Brain microvascular endothelial cell (primary cell): ENCODE data around the gene WFDC8.
"Not testable (repeated sequence)": the region's sequence is repeated elsewhere in the genome, so short reads cannot be mapped to it uniquely, and the experiment has no call there.

Experiments used
- DNase-seq: peaks from one replicate; pipeline ENCODE4 v3.0.0-alpha.2; 2020
- H3K27ac ChIP-seq: fragments of 250-450 bp; sonication (Bioruptor Pico); 2 replicates; pipeline ENCODE4 v1.5.1; 2020; ENCODE audit warnings: mild to moderate bottlenecking, moderate library complexity
- H3K27me3 ChIP-seq: fragments of 250-450 bp; sonication (Bioruptor Pico); replicated peaks from 2 replicates; pipeline ENCODE4 v1.5.1; 2020; ENCODE audit warnings: mild to moderate bottlenecking
- H3K36me3 ChIP-seq: fragments of 250-450 bp; sonication (Bioruptor Pico); replicated peaks from 2 replicates; pipeline ENCODE4 v1.5.1; 2020; ENCODE audit warnings: mild to moderate bottlenecking
- H3K4me3 ChIP-seq: 2 replicates; pipeline ENCODE4 v1.5.1; 2011; ENCODE audit warnings: low read depth, mild to moderate bottlenecking, control low read depth, low read length, moderate library complexity
- in situ Hi-C: cut with HindIII; loops from 2 replicates; pipeline ENCODE4 v1.10.0; 2017; ENCODE audit warnings: low sequenced_read_pairs, low pct_ligation_motif_present
- TF ChIP-seq, protein P1 (sequence below): IDR thresholded peaks from 2 replicates; pipeline ENCODE4 v1.5.1; 2011; ENCODE audit warnings: low read depth, mild to moderate bottlenecking, moderate library complexity, low read length, control low read depth, inconsistent platforms; ENCODE audit errors: missing control alignments

Gene WFDC8

DNA sequence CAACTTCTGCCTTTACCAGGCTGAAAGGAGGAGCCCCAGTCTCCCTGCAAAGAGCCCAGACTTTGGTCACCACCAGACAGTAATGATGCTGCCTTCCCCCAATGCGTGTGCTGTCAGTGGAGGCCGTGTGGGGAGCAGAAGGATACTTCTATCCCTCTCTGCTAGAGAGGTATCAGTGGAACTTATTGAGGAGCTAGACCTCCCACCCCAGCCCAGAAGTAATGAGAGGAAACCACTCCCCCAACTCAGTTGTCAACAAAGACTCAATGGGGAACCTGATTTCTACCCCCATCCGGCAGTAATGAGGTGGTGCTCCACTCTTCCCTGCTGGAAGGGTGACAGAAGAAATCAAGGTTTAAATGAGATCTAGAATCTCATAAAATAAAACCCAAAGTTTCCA lies 4.4 kb upstream of the WFDC8 start:
- Histone ChIP-seq H3K27ac (no peak overlapping the region), H3K4me3 (no peak overlapping the region), H3K27me3 (no peaks in the 10 kb centered on the region), H3K36me3 (no peaks in the 10 kb centered on the region)
- DNase-seq: no peak
- TF ChIP-seq, protein P1, sequence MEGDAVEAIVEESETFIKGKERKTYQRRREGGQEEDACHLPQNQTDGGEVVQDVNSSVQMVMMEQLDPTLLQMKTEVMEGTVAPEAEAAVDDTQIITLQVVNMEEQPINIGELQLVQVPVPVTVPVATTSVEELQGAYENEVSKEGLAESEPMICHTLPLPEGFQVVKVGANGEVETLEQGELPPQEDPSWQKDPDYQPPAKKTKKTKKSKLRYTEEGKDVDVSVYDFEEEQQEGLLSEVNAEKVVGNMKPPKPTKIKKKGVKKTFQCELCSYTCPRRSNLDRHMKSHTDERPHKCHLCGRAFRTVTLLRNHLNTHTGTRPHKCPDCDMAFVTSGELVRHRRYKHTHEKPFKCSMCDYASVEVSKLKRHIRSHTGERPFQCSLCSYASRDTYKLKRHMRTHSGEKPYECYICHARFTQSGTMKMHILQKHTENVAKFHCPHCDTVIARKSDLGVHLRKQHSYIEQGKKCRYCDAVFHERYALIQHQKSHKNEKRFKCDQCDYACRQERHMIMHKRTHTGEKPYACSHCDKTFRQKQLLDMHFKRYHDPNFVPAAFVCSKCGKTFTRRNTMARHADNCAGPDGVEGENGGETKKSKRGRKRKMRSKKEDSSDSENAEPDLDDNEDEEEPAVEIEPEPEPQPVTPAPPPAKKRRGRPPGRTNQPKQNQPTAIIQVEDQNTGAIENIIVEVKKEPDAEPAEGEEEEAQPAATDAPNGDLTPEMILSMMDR: no peak
- in situ Hi-C loops: no loop called here

DNA sequence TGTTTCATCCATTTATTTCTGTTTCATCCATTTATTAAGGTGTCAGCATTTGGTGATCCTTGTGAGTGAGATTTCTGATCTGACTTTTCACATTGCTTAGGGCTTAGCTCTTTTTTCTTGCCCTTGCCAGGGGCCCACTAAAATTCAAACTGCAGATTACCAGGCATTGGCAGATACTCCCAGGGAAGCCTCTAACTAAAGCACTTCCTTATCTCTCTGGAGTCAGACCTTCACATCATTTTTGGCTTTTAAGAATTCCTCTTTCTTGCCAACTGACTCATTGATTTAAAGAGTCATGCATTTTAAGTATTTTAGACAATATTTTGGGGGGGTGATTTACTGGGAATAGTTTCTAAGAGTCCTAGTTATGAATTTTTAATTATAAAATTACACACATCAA lies 2.6 kb upstream of the WFDC8 start:
- TF ChIP-seq, protein P1: no peak
- Histone ChIP-seq H3K36me3 (no peaks in the 10 kb centered on the region), H3K4me3 (no peak overlapping the region), H3K27me3 (no peaks in the 10 kb centered on the region), H3K27ac (no peak overlapping the region)
- DNase-seq: no peak
- in situ Hi-C loops: no loop called here

DNA sequence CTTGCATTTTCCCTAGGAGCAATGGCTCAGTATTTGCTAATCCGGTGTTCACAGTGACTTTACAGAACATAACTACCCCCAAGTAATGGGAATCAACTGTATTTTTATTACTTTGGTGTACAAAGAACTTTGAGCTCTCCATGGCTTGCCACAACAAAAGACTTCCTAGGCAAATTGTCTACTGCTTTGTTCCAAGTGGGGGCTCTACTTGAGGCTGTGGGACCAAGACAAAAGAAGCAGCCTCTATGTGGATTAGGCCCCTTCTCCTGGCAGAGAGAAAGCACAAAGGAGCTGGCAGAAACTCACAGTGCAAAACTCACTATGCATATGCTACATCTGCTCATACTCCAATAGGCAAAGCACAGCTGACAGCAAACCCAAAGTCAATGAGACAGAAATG lies 853 bp downstream of the WFDC8 start:
- Histone ChIP-seq H3K36me3 (no peaks in the 10 kb centered on the region), H3K27me3 (no peaks in the 10 kb centered on the region), H3K27ac (no peak overlapping the region), H3K4me3 (no peak overlapping the region)
- in situ Hi-C loops: no loop called here
- TF ChIP-seq, protein P1: no peak
- no peak for DNase-seq

GRCh38 chr20:45576995-45577394 lies 2.1 kb downstream of the WFDC8 start:
- H3K36me3 ChIP-seq: no peaks in the 10 kb centered on the region
- in situ Hi-C loops: no loop called here
- no peaks in the 10 kb centered on the region for H3K27me3 ChIP-seq
- DNase-seq: no peak
- H3K4me3 ChIP-seq: no peak overlapping the region
- H3K27ac ChIP-seq: no peak overlapping the region
- TF ChIP-seq, protein P1: no peak

- in situ Hi-C loops: no loop called here
- H3K4me3 ChIP-seq: no peak overlapping the region
- H3K36me3 ChIP-seq: no peaks in the 10 kb centered on the region
- no peak for DNase-seq
- no peak overlapping the region for H3K27ac ChIP-seq
- no peaks in the 10 kb centered on the region for H3K27me3 ChIP-seq
- TF ChIP-seq, protein P1: no peak
Observed at GRCh38 chr20:45575931-45576330, 3.2 kb downstream of the WFDC8 start.

GRCh38 chr20:45569650-45570049 lies 9.4 kb downstream of the WFDC8 start:
- in situ Hi-C loops: not testable (repeated sequence)

More at GRCh38 chr20:45569650-45570049, 9.4 kb downstream of the WFDC8 start:
- not testable (repeated sequence) for H3K27me3 ChIP-seq, H3K36me3 ChIP-seq, H3K27ac ChIP-seq, H3K4me3 ChIP-seq, DNase-seq
